Left cardiac atrium (tissue), 4 donors: Measurements from ENCODE around the gene IQCE. TPM values are rescaled to one million over a fixed set of nuclear protein-coding genes. Genes with fewer than 3 reads are reported as not detected.

Source experiments
- ATAC-seq, 2 donors: fragments of 200-7000 bp; cut with Tn5 transposase; one replicate each; pipeline ENCODE4 v1.9.1; 2020; ENCODE audit warnings: mild to moderate bottlenecking in 2 of 2, moderate library complexity in 2 of 2
- DNase-seq: peaks from one replicate; pipeline ENCODE4 v3.0.0-alpha.2; 2020
- intact Hi-C, 2 donors: fragments of 100-400 bp; cut with DNase I; formaldehyde crosslinking; loops; one replicate each; pipeline versions ENCODE4 v1.14.1 to v1.15.1; 2022 to 2023
- long read RNA-seq: library from polyadenylated mRNA; unstranded; transcript quantifications from one replicate; pipeline ENCODE4 v2.0.0, GENCODE V29; 2021
- total RNA-seq, 2 donors: library from RNA; stranded (reverse); fragmentation: NEBNext Ultra II Directional; extraction: Animal tissue kit (Norgen Biotek cat#: 25700); gene quantifications; one replicate each; pipeline ENCODE4 v1.2.1, GENCODE V29; 2021
- donor health status: DM: no; HTN: yes; CAD: no.
- donor health status: DM: no; HTN: yes; CAD: no; lungs with severe emphysema.
- donor health status: DM: yes; HTN: yes; CAD: no.
- donor health status: Dilated cardiomyopathy.

IQCE gene
- 10 to 100 TPM; 11.5 to 12.0 TPM for total RNA-seq
- long read RNA-seq, partial matches to known transcripts: 0 of 8 reads
- long read RNA-seq, other reads (novel, unspliced or antisense): 8 of 8 reads

DNA sequence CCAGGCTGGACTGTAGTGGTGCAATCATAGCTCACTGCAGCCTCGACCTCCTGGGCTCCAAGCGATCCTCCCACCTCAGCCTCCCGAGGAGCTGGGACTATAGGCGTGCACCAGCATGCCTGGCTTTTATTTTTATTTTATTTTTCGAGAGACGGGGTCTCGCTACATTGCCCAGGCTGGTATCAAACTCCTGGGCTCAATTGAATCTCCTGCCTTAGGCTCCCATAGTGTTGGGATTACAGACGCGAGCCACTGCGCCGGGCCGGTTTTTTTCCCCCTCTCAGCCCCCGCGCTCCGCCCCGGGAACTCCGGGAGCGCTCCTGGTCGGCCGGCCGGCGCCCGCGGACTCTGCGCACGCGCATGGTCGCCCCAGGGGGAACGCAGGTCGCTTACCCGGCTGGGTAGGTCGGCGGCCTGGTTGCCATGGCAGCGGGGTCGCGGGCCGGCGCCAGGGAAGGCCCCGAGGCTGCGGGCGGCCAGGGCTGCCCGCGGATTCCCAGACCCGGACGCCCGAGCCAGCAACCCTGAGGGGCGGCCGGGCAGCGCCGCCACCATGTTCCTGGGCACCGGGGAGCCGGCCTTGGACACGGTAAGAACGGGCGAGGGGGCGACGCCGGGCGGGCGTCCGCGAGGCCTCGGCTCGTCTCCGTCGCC lies at the start of gene IQCE:
TSS of gene IQCE (plus strand) at position 351 of the 654 bp plus-strand sequence. CDS start at position 554, 203 bp downstream.
- intact Hi-C loops: no loop called here
- DNase-seq (peak; percentile 96), ATAC-seq (peak; percentile 76 to 81)

- DNase-seq (no peak), ATAC-seq (no peak)
- intact Hi-C loops: no loop called here
These were observed 49.4 kb upstream of the IQCE start for GRCh38 chr7:2509298-2509906.

DNA sequence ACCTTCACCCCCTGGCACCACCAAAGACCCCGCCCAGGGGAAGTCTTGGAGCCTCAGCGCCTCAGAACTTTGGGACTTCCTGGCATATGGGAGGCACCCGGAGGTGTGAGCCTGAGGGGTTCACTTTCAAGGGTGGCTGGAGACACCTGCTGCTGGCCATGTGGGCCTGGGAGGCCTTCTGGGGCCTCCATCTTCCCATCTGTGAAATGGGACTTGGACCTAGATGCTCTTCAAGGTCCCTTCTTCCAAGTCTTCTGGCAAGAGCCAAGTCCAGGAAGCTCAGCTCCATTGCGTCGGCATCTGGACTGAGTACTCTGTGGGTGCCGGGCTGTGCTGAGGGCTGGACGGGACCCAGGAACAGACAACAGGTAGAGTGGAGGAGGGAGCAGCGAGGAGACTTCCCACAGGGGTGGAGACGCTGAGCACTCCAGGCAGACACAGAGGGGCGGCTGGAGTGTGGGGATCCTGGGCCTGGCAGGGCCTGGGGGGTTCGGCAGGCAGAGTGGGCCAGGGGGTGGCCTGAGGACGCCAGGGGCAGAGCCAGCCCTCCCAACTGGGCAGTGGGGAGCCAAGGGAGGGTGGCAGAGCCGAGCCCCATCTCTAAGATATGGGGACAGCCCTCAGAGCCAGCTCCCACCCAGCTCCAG lies 48.5 kb upstream of the IQCE start:
- intact Hi-C loops: no loop called here
- ATAC-seq: no peak

DNA sequence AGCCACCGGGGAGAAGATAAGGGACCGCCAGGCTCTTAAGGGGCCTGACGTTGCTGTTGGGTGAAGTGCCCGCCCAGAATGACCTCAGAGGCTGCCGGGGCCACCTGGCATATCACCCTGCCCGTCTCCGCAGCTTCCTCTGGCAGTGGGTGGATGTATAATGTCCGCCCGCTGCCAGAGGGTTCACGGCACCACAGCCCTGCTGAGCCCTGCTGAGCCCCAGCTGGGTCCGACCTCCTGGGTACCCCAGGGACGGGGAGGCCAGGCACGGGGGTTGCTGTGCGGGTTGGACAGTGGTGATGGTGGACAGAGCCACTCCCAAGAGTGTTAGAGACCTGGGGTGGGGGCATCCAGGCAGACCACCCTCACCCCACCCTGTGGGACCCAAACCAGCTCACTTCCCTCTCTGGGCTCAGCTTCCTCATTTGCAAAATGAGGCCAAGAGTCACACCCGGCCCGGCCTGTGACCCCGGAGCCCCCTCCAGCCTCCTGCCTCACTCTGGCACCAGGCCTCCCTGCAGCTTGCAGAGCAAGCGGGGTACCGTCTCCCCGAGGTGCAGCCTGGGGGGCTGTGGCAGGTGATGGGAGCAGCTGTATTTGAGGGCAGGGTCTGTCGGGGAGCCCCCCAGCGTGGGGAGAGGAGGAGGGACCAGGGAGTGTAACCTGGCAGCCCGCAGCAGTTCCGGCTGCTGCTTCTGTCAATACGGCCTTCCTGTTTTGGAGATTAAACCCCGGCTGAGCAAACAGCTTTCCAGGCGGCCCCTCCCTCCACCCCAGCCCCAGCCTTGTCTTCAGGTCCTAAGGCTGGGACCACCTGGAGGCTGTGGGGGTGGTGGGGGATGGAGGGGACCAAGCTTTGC lies 47.6 kb upstream of the IQCE start:
- peak; percentile 29 to 48 for ATAC-seq
- intact Hi-C loops: no loop called here
- peak; percentile 77 for DNase-seq

More for the DNA sequence above, 48.5 kb upstream of the IQCE start:
- DNase-seq: no peak

GRCh38 chr7:2511769-2512168 lies 47.0 kb upstream of the IQCE start:
- DNase-seq (no peak), ATAC-seq (no peak)
- intact Hi-C loops: no loop called here

DNA sequence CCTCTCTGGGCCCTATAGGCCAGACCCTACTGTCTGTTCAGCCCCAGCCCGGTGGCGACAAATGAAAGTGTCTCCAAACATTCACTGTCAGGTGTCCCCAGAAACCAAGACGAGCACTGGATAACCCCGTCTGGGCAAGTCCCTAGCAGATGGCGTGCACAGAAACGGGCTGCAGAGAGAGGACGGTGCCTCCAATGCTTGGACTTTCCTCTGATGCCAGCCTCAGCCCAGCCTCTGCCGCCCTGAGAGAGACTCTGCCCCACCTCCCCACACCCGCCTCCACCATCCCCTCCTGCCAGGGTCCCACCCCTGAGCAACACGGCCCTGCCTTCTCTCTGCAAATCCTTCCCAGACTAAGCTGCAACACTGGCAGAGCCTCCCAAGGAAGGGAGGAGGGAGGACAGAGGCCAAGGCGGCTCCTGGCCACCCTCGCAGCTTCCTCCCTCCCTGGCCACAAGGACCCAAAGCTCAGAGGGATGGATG lies 46.6 kb upstream of the IQCE start:
- intact Hi-C loops: no loop called here
- DNase-seq (no peak), ATAC-seq (peak; percentile 13 to 34)

- intact Hi-C loops: no loop called here
- ATAC-seq (no peak), DNase-seq (no peak)
These were observed 46.1 kb upstream of the IQCE start for GRCh38 chr7:2512713-2513112.

DNA sequence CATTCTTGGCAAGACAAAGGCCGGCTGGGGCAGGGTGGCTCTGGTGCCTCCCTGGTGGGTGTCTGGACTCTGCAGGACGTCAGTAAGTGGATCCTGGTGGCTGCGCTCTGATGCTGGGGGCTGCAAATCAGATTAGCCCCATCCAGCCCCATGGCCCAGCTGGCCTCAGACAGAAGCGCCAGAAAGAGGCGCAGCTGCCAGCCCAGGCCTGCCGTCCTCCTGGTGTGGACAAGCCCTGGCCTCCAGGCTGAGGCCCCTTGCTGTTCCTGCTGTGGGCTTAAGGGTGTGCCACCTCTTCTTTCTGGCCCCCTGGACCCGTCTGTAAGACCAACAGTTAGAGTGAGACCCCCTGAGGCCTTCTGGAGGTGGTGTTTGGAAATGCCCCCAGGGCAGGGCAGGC lies 45.1 kb upstream of the IQCE start:
- DNase-seq: no peak
- no peak for ATAC-seq
- intact Hi-C loops: no loop called here

- ATAC-seq (no peak), DNase-seq (no peak)
- intact Hi-C loops: no loop called here
These were observed 44.0 kb upstream of the IQCE start for GRCh38 chr7:2514473-2515423.

- ATAC-seq: no peak
- DNase-seq: no peak
These were observed 43.2 kb upstream of the IQCE start for GRCh38 chr7:2515424-2516193.

DNA sequence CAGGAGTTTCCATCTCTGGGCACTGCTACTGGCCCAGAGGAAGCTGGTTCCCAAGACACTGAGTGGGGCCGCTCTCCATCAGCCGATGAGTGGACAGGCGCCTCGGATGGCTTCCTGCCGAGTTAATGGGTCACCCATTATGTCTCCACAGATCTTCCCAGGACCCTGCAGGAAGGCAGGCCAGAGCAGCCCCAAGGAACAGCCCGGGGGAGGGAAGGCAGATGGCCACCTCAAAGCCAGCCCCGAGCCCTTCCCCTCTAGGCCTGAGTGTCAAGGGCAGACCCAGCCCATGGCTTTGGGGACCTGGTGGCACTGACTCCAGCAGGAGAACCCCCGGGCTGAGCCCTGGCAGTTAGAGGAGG lies 42.6 kb upstream of the IQCE start:
- intact Hi-C loops: no loop called here
- DNase-seq (no peak), ATAC-seq (no peak)

More at GRCh38 chr7:2515424-2516193, 43.2 kb upstream of the IQCE start:
- intact Hi-C loops: no loop called here

DNA sequence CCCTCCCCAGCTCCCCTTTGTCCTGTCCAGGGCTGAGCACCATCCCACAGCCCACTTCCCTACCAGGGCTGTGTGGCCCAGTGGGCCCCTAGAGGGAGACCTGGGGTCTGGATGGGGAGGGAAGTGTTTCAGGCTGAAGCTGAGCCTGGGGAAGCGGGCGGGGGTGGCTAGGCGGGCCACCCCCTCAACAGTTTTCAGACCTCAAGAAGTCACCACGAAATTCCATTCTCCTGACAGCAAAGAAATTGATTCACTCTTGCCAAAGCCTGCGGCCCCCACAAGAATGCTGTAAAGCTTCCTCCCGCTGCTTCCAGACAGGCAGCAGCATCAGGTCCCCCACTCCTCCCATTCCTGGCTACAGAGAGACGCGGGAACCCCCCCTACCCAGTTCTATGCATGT lies 41.8 kb upstream of the IQCE start:
- DNase-seq: no peak
- ATAC-seq: no peak
- intact Hi-C loops: no loop called here

DNA sequence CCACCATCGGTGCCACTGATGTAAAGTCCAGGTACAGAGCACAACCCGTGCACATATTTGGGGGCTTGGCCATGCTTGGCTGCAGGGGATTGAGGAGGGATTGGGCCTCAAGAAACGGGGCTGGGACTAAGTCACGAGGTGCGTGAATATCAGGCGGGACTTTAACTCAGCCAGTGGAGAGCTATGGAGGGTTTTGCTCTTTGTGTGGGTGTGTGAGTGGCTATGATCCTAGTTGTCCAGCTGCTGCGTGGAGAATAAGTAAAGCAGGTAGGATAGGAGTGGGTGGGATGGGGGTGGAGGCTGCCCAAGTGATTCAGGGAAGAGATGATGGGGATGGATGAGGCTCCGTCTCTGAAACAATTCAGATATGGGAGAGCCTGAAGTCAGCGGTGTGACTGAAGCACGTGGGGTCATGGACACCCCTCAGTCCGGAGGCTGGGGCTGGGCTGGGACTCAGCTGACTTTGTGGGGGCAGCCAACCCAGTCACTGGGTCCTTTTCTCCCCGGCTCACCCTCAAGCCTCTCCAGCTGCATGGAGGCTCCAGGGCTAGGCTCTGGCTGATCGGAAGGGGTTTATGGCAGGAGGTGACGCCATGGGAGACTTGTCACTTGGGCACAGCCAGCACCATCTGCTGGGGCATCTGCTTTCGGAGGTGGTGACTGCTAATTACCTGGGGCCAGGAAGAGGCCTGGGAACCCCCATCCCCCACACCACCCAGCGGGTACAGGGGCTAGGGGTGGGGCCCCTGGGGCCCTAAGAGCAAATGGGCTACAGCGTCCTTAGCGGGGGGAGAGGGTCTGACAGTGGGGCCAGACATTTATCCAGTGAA lies 40.9 kb upstream of the IQCE start:
- DNase-seq: no peak
- ATAC-seq: no peak
- intact Hi-C loops: no loop called here

GRCh38 chr7:2518737-2519118 lies 40.1 kb upstream of the IQCE start:
- intact Hi-C loops: no loop called here
- DNase-seq: no peak

GRCh38 chr7:2519119-2519930 lies 39.5 kb upstream of the IQCE start, which contains the start of gene LFNG:
Gene LFNG, plus strand, starts transcription at chr7:2519774. Its CDS starts 88 bp downstream, at chr7:2519862.
- peak; percentile 90 for DNase-seq
- intact Hi-C loops: no loop called here
- peak; percentile 83 to 88 for ATAC-seq

More at GRCh38 chr7:2518737-2519118, 40.1 kb upstream of the IQCE start:
- peak; percentile 3 to 5 for ATAC-seq
